K562 (cell line): ENCODE data around the gene CHCHD1. TPM values are rescaled to one million over a fixed set of nuclear protein-coding genes. Genes with fewer than 3 reads are reported as not detected.
A peak's percentile ranks its signal among the peaks of the same experiment; 100 is the strongest.

Source experiments
- CBX2 ChIP-seq: fragments of 200-600 bp; sonication (generic); IDR thresholded peaks from one replicate; pipeline ENCODE4 v1.6.1; 2012; ENCODE audit warnings: mild to moderate bottlenecking, low read length, inconsistent platforms; ENCODE audit not compliant: insufficient read depth, poor library complexity, severe bottlenecking
- CEBPG ChIP-seq, 3 experiments: fragments of 200-800 bp in 1 of 3; sonication (Bioruptor generic) in 1 of 3; sonication (generic) in 1 of 3; formaldehyde crosslinking in 1 of 3; IDR thresholded peaks in 2 of 3; conservative IDR thresholded peaks in 1 of 3; 2 replicates each; pipeline versions ENCODE4 v1.6.1 to v1.8.0; 2016 to 2022; ENCODE audit warnings: missing compliant biosample characterization in 2 of 3, missing genetic modification characterization in 2 of 3, mild to moderate bottlenecking in 1 of 3, missing genetic modification reagents in 1 of 3
- CHD4 ChIP-seq: fragments of 200-600 bp; sonication (generic); IDR thresholded peaks from 3 replicates; pipeline ENCODE4 v1.6.1; 2012; ENCODE audit warnings: low read depth, mild to moderate bottlenecking, mixed read lengths, low read length, inconsistent platforms; ENCODE audit not compliant: insufficient read depth, insufficient replicate concordance, poor library complexity, severe bottlenecking
- FOXA3 ChIP-seq, 2 experiments: fragments of 450-650 bp in 1 of 2; sonication (generic) in 1 of 2; formaldehyde crosslinking; IDR thresholded peaks in 1 of 2; conservative IDR thresholded peaks in 1 of 2; 2 replicates each; pipeline versions ENCODE4 v1.4.0 to v1.8.0; 2020 to 2022; ENCODE audit warnings: mild to moderate bottlenecking in 2 of 2, missing genetic modification reagents in 1 of 2
- JUN ChIP-seq, 2 experiments: sonication (generic) in 1 of 2; formaldehyde crosslinking in 1 of 2; IDR thresholded peaks; 2 replicates each; pipeline versions ENCODE4 v1.6.1 to v1.8.0; 2012 to 2022; ENCODE audit warnings: borderline replicate concordance in 2 of 2, mild to moderate bottlenecking in 2 of 2, improper control_type of control experiment in 1 of 2, low read depth in 1 of 2, low read length in 1 of 2, missing genetic modification reagents in 1 of 2
- KLF10 ChIP-seq: fragments of 250-450 bp; sonication (Bioruptor Pico); IDR thresholded peaks from 2 replicates; pipeline ENCODE4 v1.6.1; 2021; ENCODE audit warnings: matching md5 sums
- RUNX1 ChIP-seq: sonication (generic); IDR thresholded peaks from 2 replicates; pipeline ENCODE4 v1.6.1; 2016; ENCODE audit warnings: antibody characterized with exemption, low read depth
- SNRNP70 ChIP-seq: fragments of 200-400 bp; formaldehyde crosslinking; optimal IDR thresholded peaks from 2 replicates; pipeline ENCODE3; 2017; ENCODE audit warnings: low read depth, low read length
- TFAM ChIP-seq: fragments of 250-450 bp; sonication (Bioruptor Pico); conservative IDR thresholded peaks from 2 replicates; pipeline ENCODE4 v1.5.0; 2021; ENCODE audit warnings: mild to moderate bottlenecking, moderate library complexity
- polyA plus RNA-seq, 8 experiments: library from polyadenylated mRNA; depleted of rRNA in 4 of 8; stranded (reverse) in 5 of 8; unstranded in 3 of 8; fragments of >200 nt; fragmentation: Nextera tagmentation in 2 of 8; fragmentation: Illumina TruSeq in 1 of 8; extraction: Ambion mirVana in 2 of 8; extraction: Trizol in 1 of 8; gene quantifications; 2 replicates each; pipeline versions ENCODE4 v1.2.1 to v1.2.3, GENCODE V29; 2011 to 2014; ENCODE audit warnings: inconsistent platforms in 1 of 8, missing spikeins in 1 of 8
- total RNA-seq, 7 experiments: library from RNA; depleted of rRNA in 6 of 7; stranded (reverse); fragments of >200 nt in 6 of 7; fragmentation: Illumina TruSeq in 2 of 7; extraction: Trizol in 2 of 7; gene quantifications; 2 replicates each; pipeline versions ENCODE4 v1.2.1 to v1.2.3, GENCODE V29; 2011 to 2021; ENCODE audit warnings: low replicate concordance in 1 of 7
- TF ChIP-seq, protein P1 (sequence below): IDR thresholded peaks from 2 replicates; pipeline ENCODE4 v1.6.1; 2011; ENCODE audit warnings: borderline replicate concordance, low read depth, mild to moderate bottlenecking, moderate library complexity, low read length; ENCODE audit not compliant: insufficient read depth, poor library complexity, severe bottlenecking
- TF ChIP-seq, protein P2 (sequence below), 2 experiments: fragments of 450-650 bp in 1 of 2; sonication (generic) in 1 of 2; formaldehyde crosslinking; conservative IDR thresholded peaks; 2 replicates each; pipeline versions ENCODE4 v1.4.0 to v1.8.1; 2020 to 2022; ENCODE audit warnings: mild to moderate bottlenecking in 1 of 2, missing genetic modification reagents in 1 of 2
- TF ChIP-seq, protein P3 (sequence below): fragments of 450-650 bp; IDR thresholded peaks from 2 replicates; pipeline ENCODE4 v1.6.1; 2017; ENCODE audit warnings: antibody characterized with exemption, mild to moderate bottlenecking
- TF ChIP-seq, protein P4 (sequence below): fragments of 150-350 bp; conservative IDR thresholded peaks from 2 replicates; pipeline ENCODE4 v1.6.1; 2014; ENCODE audit warnings: low read length

CHCHD1 gene
- total and polyA plus RNA-seq, 9 of the 15 experiments (the other 6 are each of a cell fraction or from before 2014, with no cell fraction given), result 52.9 to 126 (median 83.4) TPM

DNA sequence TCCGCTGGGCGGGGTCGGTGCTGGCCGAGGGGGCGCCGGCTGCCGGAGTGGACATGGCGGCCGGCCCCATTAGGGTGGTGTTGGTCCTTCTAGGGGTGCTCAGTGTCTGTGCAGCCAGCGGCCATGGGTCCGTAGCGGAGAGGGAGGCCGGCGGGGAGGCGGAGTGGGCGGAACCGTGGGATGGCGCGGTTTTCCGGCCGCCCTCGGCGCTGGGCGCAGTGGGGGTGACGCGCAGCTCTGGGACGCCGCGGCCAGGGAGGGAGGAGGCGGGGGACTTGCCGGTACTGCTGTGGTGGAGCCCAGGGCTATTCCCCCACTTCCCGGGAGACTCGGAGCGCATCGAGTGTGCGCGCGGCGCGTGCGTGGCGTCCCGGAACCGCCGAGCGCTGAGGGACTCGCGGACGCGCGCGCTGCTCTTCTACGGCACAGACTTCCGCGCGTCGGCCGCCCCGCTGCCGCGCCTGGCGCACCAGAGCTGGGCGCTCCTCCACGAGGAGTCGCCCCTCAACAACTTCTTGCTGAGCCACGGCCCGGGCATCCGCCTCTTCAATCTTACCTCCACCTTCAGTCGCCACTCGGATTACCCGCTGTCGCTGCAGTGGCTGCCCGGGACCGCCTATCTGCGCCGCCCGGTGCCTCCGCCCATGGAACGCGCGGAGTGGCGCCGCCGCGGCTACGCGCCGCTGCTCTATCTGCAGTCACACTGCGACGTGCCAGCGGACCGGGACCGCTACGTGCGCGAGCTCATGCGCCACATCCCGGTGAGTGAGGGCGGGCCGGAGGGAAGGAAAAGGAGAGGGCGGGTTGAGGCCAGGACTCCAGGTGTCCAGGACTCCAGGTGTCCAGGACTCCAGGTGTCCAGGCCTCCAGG lies 9.3 kb upstream of the CHCHD1 start (continued):
- TF ChIP-seq JUN (IDR thresholded peaks at IDR 0.05; ENCODE audit: borderline replicate concordance, low read depth, low read length) (no peak), JUN (CRISPR knock-in tag; IDR thresholded peaks at IDR 0.05; ENCODE audit: borderline replicate concordance) (no peak), SNRNP70 (no peak), CEBPG (CRISPR knock-in tag; IDR thresholded peaks at IDR 0.05) (peak; percentile 23; the same call in 1 of the 2 replicates), CEBPG (tag; conservative IDR thresholded peaks at IDR 0.05 in 1 of 2, IDR thresholded peaks at IDR 0.05 in 1 of 2) (no peak), FOXA3 (CRISPR knock-in tag; conservative IDR thresholded peaks at IDR 0.05 in 1 of 2, IDR thresholded peaks at IDR 0.05 in 1 of 2) (peak in 1 of 2 experiments; percentile 80; a peak in 2 of 4 replicates), KLF10 (CRISPR knock-in tag) (no peak), CBX2 (no peak), TFAM (CRISPR knock-in tag) (no peak), RUNX1 (no peak), CHD4 (no peak)
- TF ChIP-seq, protein P1, sequence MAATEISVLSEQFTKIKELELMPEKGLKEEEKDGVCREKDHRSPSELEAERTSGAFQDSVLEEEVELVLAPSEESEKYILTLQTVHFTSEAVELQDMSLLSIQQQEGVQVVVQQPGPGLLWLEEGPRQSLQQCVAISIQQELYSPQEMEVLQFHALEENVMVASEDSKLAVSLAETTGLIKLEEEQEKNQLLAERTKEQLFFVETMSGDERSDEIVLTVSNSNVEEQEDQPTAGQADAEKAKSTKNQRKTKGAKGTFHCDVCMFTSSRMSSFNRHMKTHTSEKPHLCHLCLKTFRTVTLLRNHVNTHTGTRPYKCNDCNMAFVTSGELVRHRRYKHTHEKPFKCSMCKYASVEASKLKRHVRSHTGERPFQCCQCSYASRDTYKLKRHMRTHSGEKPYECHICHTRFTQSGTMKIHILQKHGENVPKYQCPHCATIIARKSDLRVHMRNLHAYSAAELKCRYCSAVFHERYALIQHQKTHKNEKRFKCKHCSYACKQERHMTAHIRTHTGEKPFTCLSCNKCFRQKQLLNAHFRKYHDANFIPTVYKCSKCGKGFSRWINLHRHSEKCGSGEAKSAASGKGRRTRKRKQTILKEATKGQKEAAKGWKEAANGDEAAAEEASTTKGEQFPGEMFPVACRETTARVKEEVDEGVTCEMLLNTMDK, result peak; percentile 27
- TF ChIP-seq, protein P2, sequence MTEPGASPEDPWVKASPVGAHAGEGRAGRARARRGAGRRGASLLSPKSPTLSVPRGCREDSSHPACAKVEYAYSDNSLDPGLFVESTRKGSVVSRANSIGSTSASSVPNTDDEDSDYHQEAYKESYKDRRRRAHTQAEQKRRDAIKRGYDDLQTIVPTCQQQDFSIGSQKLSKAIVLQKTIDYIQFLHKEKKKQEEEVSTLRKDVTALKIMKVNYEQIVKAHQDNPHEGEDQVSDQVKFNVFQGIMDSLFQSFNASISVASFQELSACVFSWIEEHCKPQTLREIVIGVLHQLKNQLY (CRISPR knock-in tag; conservative IDR thresholded peaks at IDR 0.05), result peak; percentile 12 to 77; a peak in 1 of 4 replicates
- TF ChIP-seq, protein P3, sequence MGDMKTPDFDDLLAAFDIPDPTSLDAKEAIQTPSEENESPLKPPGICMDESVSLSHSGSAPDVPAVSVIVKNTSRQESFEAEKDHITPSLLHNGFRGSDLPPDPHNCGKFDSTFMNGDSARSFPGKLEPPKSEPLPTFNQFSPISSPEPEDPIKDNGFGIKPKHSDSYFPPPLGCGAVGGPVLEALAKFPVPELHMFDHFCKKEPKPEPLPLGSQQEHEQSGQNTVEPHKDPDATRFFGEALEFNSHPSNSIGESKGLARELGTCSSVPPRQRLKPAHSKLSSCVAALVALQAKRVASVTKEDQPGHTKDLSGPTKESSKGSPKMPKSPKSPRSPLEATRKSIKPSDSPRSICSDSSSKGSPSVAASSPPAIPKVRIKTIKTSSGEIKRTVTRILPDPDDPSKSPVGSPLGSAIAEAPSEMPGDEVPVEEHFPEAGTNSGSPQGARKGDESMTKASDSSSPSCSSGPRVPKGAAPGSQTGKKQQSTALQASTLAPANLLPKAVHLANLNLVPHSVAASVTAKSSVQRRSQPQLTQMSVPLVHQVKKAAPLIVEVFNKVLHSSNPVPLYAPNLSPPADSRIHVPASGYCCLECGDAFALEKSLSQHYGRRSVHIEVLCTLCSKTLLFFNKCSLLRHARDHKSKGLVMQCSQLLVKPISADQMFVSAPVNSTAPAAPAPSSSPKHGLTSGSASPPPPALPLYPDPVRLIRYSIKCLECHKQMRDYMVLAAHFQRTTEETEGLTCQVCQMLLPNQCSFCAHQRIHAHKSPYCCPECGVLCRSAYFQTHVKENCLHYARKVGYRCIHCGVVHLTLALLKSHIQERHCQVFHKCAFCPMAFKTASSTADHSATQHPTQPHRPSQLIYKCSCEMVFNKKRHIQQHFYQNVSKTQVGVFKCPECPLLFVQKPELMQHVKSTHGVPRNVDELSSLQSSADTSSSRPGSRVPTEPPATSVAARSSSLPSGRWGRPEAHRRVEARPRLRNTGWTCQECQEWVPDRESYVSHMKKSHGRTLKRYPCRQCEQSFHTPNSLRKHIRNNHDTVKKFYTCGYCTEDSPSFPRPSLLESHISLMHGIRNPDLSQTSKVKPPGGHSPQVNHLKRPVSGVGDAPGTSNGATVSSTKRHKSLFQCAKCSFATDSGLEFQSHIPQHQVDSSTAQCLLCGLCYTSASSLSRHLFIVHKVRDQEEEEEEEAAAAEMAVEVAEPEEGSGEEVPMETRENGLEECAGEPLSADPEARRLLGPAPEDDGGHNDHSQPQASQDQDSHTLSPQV, result 0 out of 2 replicates have a peak, but pooled peaks have one; percentile 17
- TF ChIP-seq, protein P4, sequence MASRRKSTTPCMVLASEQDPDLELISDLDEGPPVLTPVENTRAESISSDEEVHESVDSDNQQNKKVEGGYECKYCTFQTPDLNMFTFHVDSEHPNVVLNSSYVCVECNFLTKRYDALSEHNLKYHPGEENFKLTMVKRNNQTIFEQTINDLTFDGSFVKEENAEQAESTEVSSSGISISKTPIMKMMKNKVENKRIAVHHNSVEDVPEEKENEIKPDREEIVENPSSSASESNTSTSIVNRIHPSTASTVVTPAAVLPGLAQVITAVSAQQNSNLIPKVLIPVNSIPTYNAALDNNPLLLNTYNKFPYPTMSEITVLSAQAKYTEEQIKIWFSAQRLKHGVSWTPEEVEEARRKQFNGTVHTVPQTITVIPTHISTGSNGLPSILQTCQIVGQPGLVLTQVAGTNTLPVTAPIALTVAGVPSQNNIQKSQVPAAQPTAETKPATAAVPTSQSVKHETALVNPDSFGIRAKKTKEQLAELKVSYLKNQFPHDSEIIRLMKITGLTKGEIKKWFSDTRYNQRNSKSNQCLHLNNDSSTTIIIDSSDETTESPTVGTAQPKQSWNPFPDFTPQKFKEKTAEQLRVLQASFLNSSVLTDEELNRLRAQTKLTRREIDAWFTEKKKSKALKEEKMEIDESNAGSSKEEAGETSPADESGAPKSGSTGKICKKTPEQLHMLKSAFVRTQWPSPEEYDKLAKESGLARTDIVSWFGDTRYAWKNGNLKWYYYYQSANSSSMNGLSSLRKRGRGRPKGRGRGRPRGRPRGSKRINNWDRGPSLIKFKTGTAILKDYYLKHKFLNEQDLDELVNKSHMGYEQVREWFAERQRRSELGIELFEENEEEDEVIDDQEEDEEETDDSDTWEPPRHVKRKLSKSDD, result 0 out of 2 replicates have a peak, but pooled peaks have one; percentile 65
